Keratinocyte (primary cell): Measurements from ENCODE around the gene PRM2. TPM values are rescaled to one million over a fixed set of nuclear protein-coding genes. Genes with fewer than 3 reads are reported as not detected.

Experiments
- DNase-seq: peaks from one replicate; pipeline ENCODE4 v3.0.0-alpha.2; 2011; ENCODE audit warnings: low read depth, missing footprints, low spot score
- FAIRE-seq: peaks from 2 replicates; lab custom pipeline; 2011; peaks lifted over from hg19 to GRCh38; lab: Jason Lieb, UNC
- H2AFZ ChIP-seq: 2 replicates; pipeline ENCODE4 v1.6.0; 2012; ENCODE audit warnings: low read length, control low read depth, inconsistent platforms; ENCODE audit not compliant: control insufficient read depth
- H3K27ac ChIP-seq: 2 replicates; pipeline ENCODE4 v1.5.1; 2011; ENCODE audit warnings: low read length; ENCODE audit not compliant: control insufficient read depth, insufficient read depth
- H3K27me3 ChIP-seq: 3 replicates; pipeline ENCODE4 v1.6.0; 2011; ENCODE audit warnings: low read length; ENCODE audit not compliant: control insufficient read depth, insufficient read depth; ENCODE audit errors: extremely low read depth
- H3K36me3 ChIP-seq, 2 experiments: 2 replicates in 1 of 2; 3 replicates in 1 of 2; pipeline ENCODE4 v1.5.1; 2011; ENCODE audit warnings: low read length in 2 of 2, mild to moderate bottlenecking in 1 of 2; ENCODE audit not compliant: control insufficient read depth in 2 of 2, insufficient read depth in 2 of 2; ENCODE audit errors: extremely low read depth in 1 of 2
- H3K4me1 ChIP-seq: 3 replicates; pipeline ENCODE4 v1.5.1; 2011; ENCODE audit warnings: low read length; ENCODE audit not compliant: control insufficient read depth, insufficient read depth; ENCODE audit errors: extremely low read depth
- H3K4me2 ChIP-seq: 3 replicates; pipeline ENCODE4 v1.6.0; 2011; ENCODE audit warnings: low read depth, low read length; ENCODE audit not compliant: control insufficient read depth, insufficient read depth; ENCODE audit errors: extremely low read depth
- H3K4me3 ChIP-seq, 3 experiments: fragments of 200-600 bp in 1 of 3; sonication (generic) in 1 of 3; 2 replicates in 2 of 3; 3 replicates in 1 of 3; pipeline ENCODE4 v1.5.1; 2011 to 2016; ENCODE audit warnings: low read length in 3 of 3, mild to moderate bottlenecking in 3 of 3, control low read depth in 2 of 3, inconsistent platforms in 1 of 3, low read depth in 1 of 3, mixed read lengths in 1 of 3, mixed run types in 1 of 3, moderate library complexity in 1 of 3; ENCODE audit not compliant: control insufficient read depth in 2 of 3, insufficient read depth in 2 of 3; ENCODE audit errors: extremely low read depth in 1 of 3
- H3K79me2 ChIP-seq: 2 replicates; pipeline ENCODE4 v1.6.0; 2012; ENCODE audit warnings: low read length; ENCODE audit not compliant: control insufficient read depth, insufficient read depth
- H3K9ac ChIP-seq: 3 replicates; pipeline ENCODE4 v1.6.0; 2011; ENCODE audit warnings: low read length; ENCODE audit not compliant: control insufficient read depth, insufficient read depth; ENCODE audit errors: extremely low read depth
- H3K9me1 ChIP-seq: 3 replicates; pipeline ENCODE4 v1.6.0; 2011; ENCODE audit warnings: low read length; ENCODE audit not compliant: control insufficient read depth, insufficient read depth; ENCODE audit errors: extremely low read depth
- H3K9me3 ChIP-seq: 2 replicates; pipeline ENCODE4 v1.5.1; 2012; ENCODE audit warnings: low read depth, low read length; ENCODE audit not compliant: control insufficient read depth
- H4K20me1 ChIP-seq: 3 replicates; pipeline ENCODE4 v1.6.0; 2011; ENCODE audit warnings: low read length; ENCODE audit not compliant: control insufficient read depth, insufficient read depth; ENCODE audit errors: extremely low read depth
- EZH2 ChIP-seq: IDR thresholded peaks from one replicate; pipeline ENCODE4 v1.6.1; 2012; ENCODE audit warnings: inconsistent platforms, mild to moderate bottlenecking, low read length, moderate library complexity
- dilution Hi-C: fragments of 300-500 bp; cut with MboI; formaldehyde crosslinking; loops from one replicate; pipeline ENCODE4 v1.7.0; 2020; ENCODE audit warnings: low sequenced_read_pairs; ENCODE audit not compliant: extremely low pct_ligation_motif_present
- polyA plus RNA-seq, 5 experiments: library from polyadenylated mRNA; depleted of rRNA in 3 of 5; stranded (reverse) in 3 of 5; stranded (forward) in 1 of 5; unstranded in 1 of 5; fragments of >200 nt; gene quantifications; 1 replicate in 1 of 5; 2 replicates in 3 of 5; 3 replicates in 1 of 5; pipeline versions ENCODE4 v1.2.1 to v1.2.3, GENCODE V29; 2011 to 2012; ENCODE audit warnings: missing spikeins in 2 of 5, low read depth in 1 of 5, low replicate concordance in 1 of 5
- TF ChIP-seq, protein P1 (sequence below), 3 experiments: IDR thresholded peaks in 1 of 3; conservative IDR thresholded peaks in 1 of 3; optimal IDR thresholded peaks in 1 of 3; 2 replicates in 2 of 3; 3 replicates in 1 of 3; pipeline versions ENCODE3 to v1.5.1; 2011; ENCODE audit warnings: low read length in 3 of 3, mild to moderate bottlenecking in 3 of 3, moderate library complexity in 2 of 3, control low read depth in 1 of 3, inconsistent platforms in 1 of 3; ENCODE audit not compliant: insufficient read depth in 2 of 3; ENCODE audit errors: extremely low read depth in 1 of 3

PRM2 gene
- polyA plus RNA-seq, 1 donor (not counting 4 experiments of a cell fraction or from before 2014, with no cell fraction given): not detected

DNA sequence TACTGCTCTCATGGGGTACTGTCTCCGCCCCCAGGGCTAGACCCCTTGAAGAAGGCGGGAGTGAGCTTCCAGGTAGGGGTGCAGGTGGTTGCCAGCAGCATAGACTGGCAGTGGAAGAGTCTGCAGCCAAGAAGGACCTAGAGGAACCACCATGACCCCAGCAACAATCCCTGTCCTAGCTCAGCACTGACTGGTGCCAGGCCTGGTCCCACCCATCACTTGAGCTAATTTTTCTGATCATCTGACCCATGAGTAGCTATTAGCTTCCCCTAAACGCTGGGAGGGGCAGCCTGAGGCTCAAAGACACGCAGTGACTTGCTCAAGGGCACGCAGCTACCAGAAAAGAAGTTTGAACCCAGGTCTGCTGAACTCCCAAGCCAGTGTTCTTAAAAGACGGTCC, 3.8 kb downstream of the PRM2 start:
- H3K9ac ChIP-seq: no peak overlapping the region
- H3K79me2 ChIP-seq: no peaks in the 10 kb centered on the region
- no peaks in the 10 kb centered on the region for H3K27me3 ChIP-seq
- H3K27ac ChIP-seq: no peak overlapping the region
- FAIRE-seq: no peak
- peaks cover 5% of the 10 kb centered on the region for H3K4me1 ChIP-seq
- H3K9me1 ChIP-seq: no peaks in the 10 kb centered on the region
- DNase-seq: no peak
- H2AFZ ChIP-seq: no peak overlapping the region
- H4K20me1 ChIP-seq: no peaks in the 10 kb centered on the region
- no peaks in the 10 kb centered on the region for H3K9me3 ChIP-seq
- dilution Hi-C loops: no loop called here
- H3K4me3 ChIP-seq: no peak overlapping the region
- no peak for TF ChIP-seq EZH2
- TF ChIP-seq, protein P1, sequence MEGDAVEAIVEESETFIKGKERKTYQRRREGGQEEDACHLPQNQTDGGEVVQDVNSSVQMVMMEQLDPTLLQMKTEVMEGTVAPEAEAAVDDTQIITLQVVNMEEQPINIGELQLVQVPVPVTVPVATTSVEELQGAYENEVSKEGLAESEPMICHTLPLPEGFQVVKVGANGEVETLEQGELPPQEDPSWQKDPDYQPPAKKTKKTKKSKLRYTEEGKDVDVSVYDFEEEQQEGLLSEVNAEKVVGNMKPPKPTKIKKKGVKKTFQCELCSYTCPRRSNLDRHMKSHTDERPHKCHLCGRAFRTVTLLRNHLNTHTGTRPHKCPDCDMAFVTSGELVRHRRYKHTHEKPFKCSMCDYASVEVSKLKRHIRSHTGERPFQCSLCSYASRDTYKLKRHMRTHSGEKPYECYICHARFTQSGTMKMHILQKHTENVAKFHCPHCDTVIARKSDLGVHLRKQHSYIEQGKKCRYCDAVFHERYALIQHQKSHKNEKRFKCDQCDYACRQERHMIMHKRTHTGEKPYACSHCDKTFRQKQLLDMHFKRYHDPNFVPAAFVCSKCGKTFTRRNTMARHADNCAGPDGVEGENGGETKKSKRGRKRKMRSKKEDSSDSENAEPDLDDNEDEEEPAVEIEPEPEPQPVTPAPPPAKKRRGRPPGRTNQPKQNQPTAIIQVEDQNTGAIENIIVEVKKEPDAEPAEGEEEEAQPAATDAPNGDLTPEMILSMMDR (optimal IDR thresholded peaks at IDR 0.05 in 1 of 3, IDR thresholded peaks at IDR 0.05 in 1 of 3, conservative IDR thresholded peaks at IDR 0.05 in 1 of 3; ENCODE audit: extremely low read depth in 1 of 3, insufficient read depth in 2 of 3, low read length in 3 of 3): no peak
- H3K36me3 ChIP-seq: no peaks in the 10 kb centered on the region
- peak overlapping the region; percentile 17 for H3K4me2 ChIP-seq

DNA sequence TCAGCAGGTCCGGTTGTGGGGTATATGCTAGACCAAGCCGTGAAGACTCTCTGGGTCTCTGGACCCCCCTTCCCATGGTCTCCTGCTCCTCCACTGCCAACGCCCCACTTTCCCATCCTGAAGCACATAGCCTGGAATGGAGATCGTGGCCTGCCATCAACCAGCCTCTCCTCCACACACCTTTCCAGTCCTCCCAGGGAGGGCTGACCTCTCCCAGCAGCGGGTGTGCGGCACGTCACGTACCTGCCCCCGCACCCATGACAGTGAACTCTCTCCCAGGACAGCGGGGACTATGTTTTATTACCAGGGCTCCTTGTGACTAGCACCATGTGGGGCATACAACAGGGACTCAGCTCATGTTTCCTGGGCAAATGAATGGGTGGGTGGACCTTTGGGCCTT, 4.7 kb downstream of the PRM2 start:
- Histone ChIP-seq H3K79me2 (no peaks in the 10 kb centered on the region), H3K9me1 (no peaks in the 10 kb centered on the region), H2AFZ (no peak overlapping the region), H3K9me3 (no peaks in the 10 kb centered on the region), H3K36me3 (no peaks in the 10 kb centered on the region), H3K4me3 (no peak overlapping the region), H3K27ac (no peak overlapping the region), H3K4me2 (no peak overlapping the region), H3K9ac (no peak overlapping the region), H3K4me1 (peaks cover 5% of the 10 kb centered on the region), H3K27me3 (no peaks in the 10 kb centered on the region), H4K20me1 (no peaks in the 10 kb centered on the region)
- dilution Hi-C loops: no loop called here
- TF ChIP-seq, protein P1 (optimal IDR thresholded peaks at IDR 0.05 in 1 of 3, IDR thresholded peaks at IDR 0.05 in 1 of 3, conservative IDR thresholded peaks at IDR 0.05 in 1 of 3; ENCODE audit: extremely low read depth in 1 of 3, insufficient read depth in 2 of 3, low read length in 3 of 3): no peak
- TF ChIP-seq EZH2: no peak
- FAIRE-seq (no peak), DNase-seq (no peak)
